Cardiac fibroblast (primary cell): ENCODE measurements around the gene GSTT2.

Experiments used
- DNase-seq, 2 donors: peaks; one replicate each; pipeline versions ENCODE4 v3.0.0 to v3.0.0-alpha.2; 2010; ENCODE audit warnings: low read depth in 2 of 2
- H3K4me3 ChIP-seq, 2 donors: replicated peaks in 1 of 2; 1 replicate in 1 of 2; 2 replicates in 1 of 2; pipeline ENCODE4 v1.5.1; 2011; ENCODE audit warnings: low read depth in 2 of 2, low read length in 2 of 2, mild to moderate bottlenecking in 2 of 2, moderate library complexity in 1 of 2
- CTCF ChIP-seq: IDR thresholded peaks from one replicate; pipeline ENCODE4 v1.5.1; 2011; ENCODE audit warnings: low read depth, mild to moderate bottlenecking, low read length, inconsistent platforms

The GSTT2 gene

DNA sequence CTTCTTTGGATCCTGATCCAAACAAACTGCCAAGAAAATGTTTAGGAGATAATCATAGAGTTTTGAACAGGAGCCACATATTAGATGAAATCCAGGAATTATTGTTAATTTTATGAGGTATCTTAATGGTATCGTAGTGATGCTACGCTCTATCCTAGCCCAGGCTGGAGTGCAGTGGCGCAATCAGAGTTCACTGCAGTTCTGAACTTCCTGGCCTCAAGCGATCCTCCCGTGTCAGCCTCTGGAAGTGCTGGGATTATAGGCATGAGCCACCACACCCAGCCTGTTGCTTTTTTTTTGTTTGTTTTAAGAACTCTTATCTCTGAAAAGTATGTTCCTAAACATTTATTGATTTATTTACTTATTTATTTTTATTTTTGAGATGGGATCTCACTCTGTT, 22.9 kb downstream of the GSTT2 start:
- DNase-seq, result no peak
- TF ChIP-seq CTCF, result no peak
- H3K4me3 ChIP-seq, result no peak overlapping the region

DNA sequence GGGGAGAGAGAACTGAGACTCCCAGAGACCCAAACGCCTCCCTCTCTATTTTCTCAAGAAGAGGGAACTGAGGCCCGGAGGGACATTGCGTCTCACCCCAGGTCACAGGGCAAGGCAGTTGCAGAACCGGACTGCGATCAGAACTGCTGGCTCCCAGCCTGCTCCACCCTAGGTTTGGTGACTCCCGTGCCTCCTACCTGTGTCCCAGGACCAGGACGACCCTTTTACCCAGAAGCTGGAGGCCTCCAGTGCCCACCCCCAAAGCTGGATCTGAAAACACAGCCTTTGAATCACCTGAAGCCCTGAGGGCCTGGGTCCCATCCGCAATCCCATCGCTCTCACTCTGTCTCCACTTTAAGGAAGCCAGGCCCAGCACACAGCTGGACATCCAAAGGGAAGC, 24.0 kb downstream of the GSTT2 start:
- H3K4me3 ChIP-seq, result no peak overlapping the region
- no peak for DNase-seq
- no peak for TF ChIP-seq CTCF

DNA sequence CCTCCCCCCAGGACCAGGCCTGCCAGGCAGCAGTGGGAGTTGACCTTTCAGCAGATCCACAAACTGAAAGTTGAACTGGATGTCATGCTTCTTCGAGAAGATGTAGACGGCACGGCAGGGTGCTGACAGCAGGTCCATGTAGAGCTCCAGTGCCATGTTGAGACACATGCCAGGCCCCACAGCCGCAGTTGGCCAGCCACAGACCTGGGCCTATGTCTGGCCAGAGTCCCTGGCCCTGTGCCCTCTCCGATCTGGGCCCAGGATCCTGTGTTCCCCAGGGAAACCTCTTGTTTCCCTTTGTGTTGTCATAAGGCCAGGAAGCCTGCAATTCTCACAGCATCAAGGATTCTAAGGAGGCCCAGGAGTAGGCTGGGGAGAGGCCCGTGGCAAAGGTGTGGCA, 25.3 kb downstream of the GSTT2 start, which contains the start of gene GSTT4:
Gene GSTT4 (minus strand): TSS at position 253 of the 400 bp plus-strand sequence. CDS start 97 bp downstream, at position 156.
- no peak within 1 kb of the TSS for H3K4me3 ChIP-seq
- peak; percentile 43 to 57 for DNase-seq
- no peak for TF ChIP-seq CTCF

DNA sequence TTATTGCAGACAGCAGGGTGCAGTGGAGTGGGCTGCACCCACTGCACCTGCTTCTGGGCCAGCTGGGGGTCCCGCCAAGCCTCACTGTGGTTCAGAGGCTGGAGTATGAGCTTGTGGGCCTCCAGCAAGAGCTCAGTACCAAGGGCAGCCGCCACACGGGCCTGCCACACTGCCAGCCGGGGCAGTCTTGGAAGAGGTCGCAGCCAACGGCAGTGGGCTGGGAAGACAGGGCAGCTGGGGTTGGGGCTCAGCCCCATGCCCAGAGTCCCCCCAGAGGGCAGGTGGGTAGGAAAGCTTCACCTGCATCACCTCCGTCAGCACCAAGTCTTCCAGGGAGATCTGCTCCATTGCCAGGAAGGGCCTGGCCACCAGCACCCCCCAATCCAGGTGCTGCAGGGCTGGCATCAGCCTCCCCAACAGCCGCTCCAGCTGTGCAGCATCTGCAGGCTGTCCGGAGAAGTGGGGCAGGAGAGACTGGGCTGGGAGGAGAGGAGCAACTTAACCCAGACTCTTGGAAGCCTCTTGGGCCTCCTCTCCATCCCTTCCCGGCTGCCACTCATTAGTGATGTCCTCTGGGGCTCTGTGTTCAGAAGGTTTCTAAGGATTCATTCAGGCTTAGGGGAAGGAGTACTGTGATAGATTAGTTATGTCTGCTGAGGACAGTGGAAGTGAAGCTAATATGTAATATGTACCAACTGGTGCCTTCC, 26.4 kb downstream of the GSTT2 start:
- no peak for DNase-seq
- no peak for TF ChIP-seq CTCF
- no peak overlapping the region for H3K4me3 ChIP-seq

DNA sequence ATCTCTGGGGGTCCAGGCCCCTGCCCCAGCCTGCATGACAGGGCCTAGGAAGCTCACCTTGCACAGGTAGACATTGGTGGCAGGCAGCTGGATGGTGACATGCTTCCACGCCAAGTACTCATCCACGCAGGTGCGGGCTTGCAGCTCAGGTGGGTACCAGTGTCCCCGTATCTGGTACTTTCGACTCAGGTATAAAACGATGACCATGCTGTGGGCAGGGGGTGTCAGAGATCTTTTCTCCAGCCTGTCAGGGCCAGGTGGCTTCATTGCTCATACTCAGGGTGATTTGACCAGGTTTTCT, 26.9 kb downstream of the GSTT2 start:
- DNase-seq, result no peak
- H3K4me3 ChIP-seq, result no peak overlapping the region
- TF ChIP-seq CTCF, result no peak

- DNase-seq, result no peak
- H3K4me3 ChIP-seq, result no peak overlapping the region
- no peak for TF ChIP-seq CTCF
These were observed 27.5 kb downstream of the GSTT2 start for GRCh38 chr22:24007253-24008021.

- H3K4me3 ChIP-seq, result no peak overlapping the region
- no peak for TF ChIP-seq CTCF
- DNase-seq, result no peak
These were observed 28.0 kb downstream of the GSTT2 start for GRCh38 chr22:24008022-24008283.
